ENCODE measurements around the gene SLC7A9. TPM values are rescaled to one million over a fixed set of nuclear protein-coding genes. Genes with fewer than 3 reads are reported as not detected.

Gene SLC7A9
- total RNA-seq, 1 donor from 2014 or later: not detected

Other genes starting within 250 kb of the SLC7A9 start
- gene ANKRD27, start 194.6 kb downstream of the SLC7A9 start, total RNA-seq: 22.6 TPM
- 14.3 TPM for gene RGS9BP, start 193.9 kb downstream of the SLC7A9 start, total RNA-seq
- gene NUDT19, start 177.9 kb downstream of the SLC7A9 start, total RNA-seq: 24.1 TPM
- gene TDRD12, start 150.0 kb downstream of the SLC7A9 start, total RNA-seq: not detected
- 7.7 TPM for gene CEP89, start 102.2 kb upstream of the SLC7A9 start, total RNA-seq
- gene FAAP24, start 102.5 kb upstream of the SLC7A9 start, total RNA-seq: 0.75 TPM
- gene RHPN2, start 195.1 kb upstream of the SLC7A9 start, total RNA-seq: 1.8 TPM
- 6.0 TPM for gene GPATCH1, start 211.4 kb upstream of the SLC7A9 start, total RNA-seq

Data from Right ventricle myocardium superior (tissue), 1 donor.